GM08714 (cell line): ENCODE data around the gene MTFMT.
"Not testable (repeated sequence)": the region's sequence is repeated elsewhere in the genome, so short reads cannot be mapped to it uniquely, and the experiment has no call there.

Experiments used
- H3K4me3 ChIP-seq: fragments of 200-500 bp; sonication (Bioruptor generic); 2 replicates; pipeline ENCODE4 v1.5.1; 2014; ENCODE audit warnings: mild to moderate bottlenecking, low read length, inconsistent platforms
- ZNF274 ChIP-seq: IDR thresholded peaks from 2 replicates; pipeline ENCODE4 v1.6.1; 2012; ENCODE audit warnings: mild to moderate bottlenecking, low read depth, low read length

MTFMT gene

DNA sequence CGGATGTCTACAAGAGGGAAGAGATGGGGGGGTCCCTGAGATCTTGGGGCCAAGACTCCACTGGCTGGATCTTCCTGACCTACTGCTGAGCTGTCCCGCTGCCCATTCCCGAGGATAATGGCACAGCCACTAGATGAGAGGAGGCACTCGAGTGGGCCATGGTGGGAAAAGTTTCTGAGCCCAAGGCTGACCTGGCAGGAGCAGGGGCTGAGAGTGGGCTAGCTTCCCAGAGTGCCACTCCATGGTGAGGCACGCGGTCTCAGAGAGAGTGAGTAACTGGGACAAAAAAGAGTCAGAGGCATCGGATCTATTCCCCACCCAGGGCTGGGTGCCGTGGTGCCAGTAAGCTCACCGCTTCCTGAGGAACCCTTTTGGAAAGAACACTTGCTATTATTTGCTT is 26.7 kb upstream of the MTFMT start:
- no peak for TF ChIP-seq ZNF274
- no peak overlapping the region for H3K4me3 ChIP-seq

DNA sequence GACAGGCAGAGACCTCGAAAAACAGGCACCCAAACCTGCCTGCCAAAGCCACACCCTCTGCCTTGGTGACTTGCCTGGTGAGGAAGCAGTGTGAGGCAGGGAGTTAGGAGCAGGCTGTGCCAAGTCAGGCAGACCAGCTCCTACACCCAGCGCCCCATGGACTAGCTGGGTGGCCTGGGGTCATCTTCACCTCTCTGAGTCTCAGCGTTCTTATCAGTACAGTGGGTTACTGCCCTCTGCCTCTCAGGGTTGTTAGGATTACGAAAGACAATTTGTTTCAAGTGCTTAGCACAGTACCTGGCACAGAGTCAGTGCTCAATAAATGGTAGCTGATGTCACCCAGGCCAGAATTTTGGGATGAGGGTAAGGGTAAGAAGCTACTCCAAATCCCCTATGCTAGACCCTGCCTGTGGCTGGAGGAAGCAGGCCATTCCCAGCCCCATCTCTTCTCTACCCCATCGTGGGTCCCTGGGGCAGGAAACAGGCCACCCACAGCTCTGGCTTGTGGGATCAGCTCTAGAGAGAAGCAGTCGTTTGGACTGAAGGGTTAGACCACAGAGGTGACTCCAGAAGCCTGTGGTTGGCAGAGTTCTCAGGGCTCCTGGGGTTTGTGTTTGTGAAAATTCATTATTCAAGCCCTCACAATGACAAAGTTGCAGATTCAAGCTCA is 25.9 kb upstream of the MTFMT start:
- TF ChIP-seq ZNF274: no peak
- no peak overlapping the region for H3K4me3 ChIP-seq

DNA sequence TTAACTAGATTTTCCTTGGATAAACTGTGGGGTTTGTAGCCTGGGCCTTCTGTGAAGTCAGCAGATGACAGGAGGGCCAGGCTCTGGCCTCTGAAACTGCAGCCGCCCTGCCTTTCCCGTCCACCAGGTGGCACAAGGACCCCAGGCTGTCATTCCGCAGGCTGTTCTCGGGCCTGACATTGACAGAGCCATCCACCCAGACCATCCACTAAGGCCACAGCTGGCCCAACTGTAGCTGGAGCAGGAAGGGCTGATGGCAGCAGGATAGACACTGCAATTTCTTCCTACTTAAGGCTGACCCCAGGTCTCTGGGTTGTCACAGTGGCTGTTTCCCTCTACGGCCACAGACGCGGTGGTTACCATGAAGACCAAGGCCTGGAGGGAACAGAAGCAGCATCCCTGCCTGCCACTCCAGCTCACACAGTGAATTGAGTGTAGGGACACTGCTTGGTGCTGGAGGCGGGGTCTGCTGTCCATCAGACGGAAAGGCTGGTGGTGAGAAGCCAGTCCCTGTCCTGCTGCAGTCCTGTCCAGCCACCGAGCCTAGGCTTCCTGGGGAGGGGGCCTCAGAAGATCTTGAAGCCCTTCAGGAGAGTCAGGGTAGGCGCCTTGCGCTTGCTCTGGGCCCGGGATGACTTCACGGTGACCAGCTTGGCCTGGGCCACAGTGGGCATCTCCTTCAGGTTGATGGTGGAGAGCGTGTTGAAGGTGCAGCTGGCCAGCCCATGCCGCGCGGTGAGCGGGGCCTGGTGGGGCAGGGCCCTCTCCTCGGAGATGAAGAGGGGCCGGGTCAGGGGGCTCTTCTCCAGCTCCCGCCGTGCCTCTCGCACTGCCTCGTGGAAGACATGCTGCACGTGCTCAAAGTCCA is 25.1 kb upstream of the MTFMT start:
- no peak for TF ChIP-seq ZNF274
- no peak overlapping the region for H3K4me3 ChIP-seq

DNA sequence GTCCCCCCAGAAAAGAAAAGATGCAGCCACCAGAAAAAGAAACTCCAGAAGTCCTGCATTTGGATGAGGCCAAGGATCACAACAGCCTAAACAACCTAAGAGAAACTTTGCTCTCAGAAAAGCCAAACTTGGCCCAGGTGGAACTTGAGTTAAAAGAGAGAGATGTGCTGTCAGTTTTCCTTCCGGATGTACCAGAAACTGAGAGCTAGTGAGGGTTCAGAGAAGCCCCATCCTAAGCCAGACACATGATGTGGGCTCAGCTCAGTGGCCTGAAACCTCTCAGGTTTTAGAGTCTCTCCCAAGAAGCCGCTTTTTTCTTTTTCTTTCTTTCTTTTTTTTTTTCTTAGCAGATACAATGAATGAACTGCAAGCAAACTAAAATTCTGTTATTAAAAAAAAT is 23.5 kb upstream of the MTFMT start:
- no peak overlapping the region for H3K4me3 ChIP-seq
- TF ChIP-seq ZNF274: no peak

DNA sequence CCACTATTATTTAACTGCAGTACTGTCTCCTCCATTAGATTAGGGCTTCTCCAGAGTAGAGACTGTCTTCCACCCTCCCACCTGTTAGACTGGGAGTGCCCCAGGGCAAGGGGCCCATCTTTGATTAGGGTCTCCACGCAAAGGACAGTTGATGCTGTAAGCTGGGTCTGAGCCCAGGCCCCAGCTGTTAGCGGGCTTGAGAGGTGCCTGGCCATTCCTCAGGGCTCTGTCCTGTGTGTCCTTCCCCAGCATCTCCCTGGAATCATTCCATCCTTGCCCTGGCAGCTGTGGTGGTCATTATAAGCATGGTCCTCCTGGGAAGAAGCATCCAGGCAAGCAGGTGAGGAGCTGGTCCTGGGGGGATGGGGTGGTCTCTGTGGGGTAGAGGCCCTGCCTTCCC is 21.8 kb upstream of the MTFMT start:
- TF ChIP-seq ZNF274: no peak

DNA sequence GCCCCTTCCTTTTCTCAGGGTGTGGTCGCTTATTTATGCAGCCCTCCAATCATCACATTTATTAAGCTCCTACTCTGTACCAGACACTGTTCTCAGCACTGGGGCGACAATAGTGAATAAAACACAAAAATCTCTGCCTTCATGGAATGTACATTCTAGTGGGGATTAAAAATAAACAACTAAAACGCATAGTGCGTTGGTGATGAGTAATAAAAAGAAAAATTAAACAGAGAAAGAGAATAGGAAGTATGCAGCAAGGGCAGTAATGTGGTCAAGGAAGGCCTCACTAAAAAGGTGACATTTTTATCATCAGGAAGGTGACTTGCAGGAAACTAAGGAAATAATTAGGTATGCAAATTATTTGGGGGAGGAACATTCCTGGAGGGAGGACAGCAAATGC is 20.8 kb upstream of the MTFMT start:
- no peak overlapping the region for H3K4me3 ChIP-seq
- no peak for TF ChIP-seq ZNF274

More for the DNA sequence above, 21.8 kb upstream of the MTFMT start:
- H3K4me3 ChIP-seq: no peak overlapping the region

DNA sequence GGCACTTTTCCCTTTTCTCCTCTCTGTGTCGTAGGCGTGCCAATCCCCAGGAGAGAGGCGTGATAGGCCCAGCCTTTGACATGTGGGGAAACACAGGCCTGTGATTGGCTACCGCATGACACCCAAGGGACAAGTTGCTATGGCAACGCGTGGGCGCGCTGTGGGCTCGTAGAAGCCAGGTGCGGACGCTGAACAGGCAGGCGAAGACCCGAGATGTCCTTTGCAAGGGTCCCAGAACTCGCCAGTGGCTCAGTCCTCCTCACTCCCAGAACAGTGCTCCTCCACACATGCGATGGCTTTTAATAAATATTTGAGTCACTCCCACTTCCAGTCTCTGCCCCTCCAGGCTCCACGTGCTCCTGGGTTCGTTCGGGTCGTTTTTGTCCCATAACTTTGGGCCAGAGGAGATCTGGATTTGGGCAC is 20.0 kb upstream of the MTFMT start:
- no peak for TF ChIP-seq ZNF274
- H3K4me3 ChIP-seq: no peak overlapping the region; the same call in 1 of the 2 replicates

DNA sequence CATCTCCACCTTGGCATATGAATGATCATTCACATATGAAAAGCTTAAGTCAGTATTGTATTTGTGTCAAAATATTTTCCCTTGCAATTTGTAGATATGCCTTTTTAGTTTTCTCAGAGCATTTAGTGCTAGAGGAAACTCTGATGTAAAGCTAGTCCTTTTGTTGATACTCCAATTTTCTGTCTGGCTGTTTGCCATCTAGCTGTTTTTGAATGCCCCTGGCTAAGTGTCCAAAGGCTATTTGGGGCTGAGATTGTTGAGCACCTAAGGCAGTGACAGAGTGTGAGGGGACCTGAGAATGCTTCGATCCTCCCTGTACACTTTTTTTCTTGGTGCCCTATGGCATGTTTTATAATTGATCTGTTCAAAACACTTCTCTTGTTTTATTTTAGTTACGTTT is 18.8 kb upstream of the MTFMT start:
- H3K4me3 ChIP-seq: no peak overlapping the region
- TF ChIP-seq ZNF274: no peak

DNA sequence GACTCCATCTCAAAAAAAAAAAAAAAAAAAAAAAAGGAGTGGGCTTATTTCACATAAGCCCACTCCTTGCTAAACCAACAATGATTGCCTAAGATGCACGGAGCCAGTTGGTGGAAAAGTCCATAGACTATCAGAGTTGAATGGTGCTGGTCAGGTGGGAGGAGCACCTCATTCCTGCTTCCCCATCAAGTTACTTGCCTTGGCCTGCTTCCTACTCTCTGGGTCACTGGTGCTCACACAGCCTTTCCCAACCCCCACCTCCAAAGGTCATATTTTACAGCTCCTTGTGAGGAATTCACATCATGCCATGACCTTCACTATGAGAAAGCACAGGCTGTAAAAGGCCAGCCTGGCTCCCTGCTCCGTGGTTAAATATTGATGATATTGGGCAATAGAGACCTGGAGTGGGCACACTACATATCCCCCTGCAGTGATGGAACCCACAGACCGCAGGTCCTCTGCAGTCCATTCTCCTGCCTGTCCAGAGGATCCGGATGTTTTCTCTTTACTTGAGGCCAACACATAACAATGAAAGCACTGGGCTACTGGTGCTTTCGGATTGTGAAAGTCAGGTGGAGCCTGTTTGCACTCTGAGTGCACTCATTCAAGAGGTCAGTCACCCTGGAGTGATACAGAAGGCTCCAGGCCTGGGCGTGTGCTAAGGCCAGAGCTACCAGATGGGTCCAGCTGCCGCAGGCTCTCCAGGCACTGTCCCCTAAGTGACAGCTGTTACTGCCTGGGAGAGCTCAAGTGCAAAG is 15.5 kb upstream of the MTFMT start, which contains the start of gene SLC51B:
Gene SLC51B (plus strand): TSS at position 664 of the 758 bp plus-strand sequence. CDS start 4,618 bp downstream, outside the sequence.
- no peak for TF ChIP-seq ZNF274
- no peak within 1 kb of the TSS for H3K4me3 ChIP-seq

DNA sequence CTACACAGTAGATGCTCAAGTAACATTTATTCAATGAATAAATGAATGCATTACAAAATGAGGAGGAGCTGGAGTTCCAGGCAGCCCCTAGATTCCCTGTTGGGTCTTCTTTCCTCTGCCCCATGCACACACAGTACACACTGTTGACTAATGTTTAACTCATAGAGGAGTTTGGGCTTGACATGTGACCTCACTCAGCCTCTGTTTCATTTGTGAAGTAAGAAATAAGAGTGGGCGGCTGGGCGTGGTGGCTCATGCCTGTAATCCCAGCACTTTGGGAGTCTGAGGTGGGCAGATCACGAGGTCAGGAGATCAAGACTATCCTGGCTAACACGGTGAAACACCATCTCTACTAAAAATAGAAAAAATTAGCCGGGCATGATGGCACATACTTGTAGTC is 14.8 kb upstream of the MTFMT start:
- H3K4me3 ChIP-seq: not testable (repeated sequence)

DNA sequence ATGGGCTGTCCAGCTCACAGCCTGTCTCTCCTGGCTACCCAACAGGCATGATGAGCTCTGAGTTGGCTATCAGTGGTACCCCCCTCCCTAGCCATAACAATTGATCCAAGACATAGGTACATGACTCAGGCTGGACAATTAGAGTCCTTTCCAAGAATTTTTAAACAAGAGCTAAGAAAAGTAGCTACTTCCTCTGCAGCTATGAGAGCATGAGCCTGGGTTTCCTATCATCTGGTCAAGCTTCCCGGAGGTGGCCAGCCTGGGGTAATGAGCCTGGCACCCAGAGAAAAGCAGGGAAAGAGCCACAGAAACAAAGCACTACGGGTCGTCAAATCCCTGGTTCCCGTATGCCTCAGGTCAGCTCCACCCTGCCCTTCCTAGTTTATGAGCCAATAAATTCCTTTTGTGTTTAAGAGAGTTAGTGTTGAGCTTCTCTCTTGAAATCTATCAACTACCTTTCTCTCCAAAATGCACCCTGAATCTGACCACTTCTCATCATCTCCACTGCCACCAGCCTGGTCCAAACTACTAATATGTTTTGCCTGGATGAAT is 13.4 kb upstream of the MTFMT start:
- H3K4me3 ChIP-seq: no peak overlapping the region
- no peak for TF ChIP-seq ZNF274

DNA sequence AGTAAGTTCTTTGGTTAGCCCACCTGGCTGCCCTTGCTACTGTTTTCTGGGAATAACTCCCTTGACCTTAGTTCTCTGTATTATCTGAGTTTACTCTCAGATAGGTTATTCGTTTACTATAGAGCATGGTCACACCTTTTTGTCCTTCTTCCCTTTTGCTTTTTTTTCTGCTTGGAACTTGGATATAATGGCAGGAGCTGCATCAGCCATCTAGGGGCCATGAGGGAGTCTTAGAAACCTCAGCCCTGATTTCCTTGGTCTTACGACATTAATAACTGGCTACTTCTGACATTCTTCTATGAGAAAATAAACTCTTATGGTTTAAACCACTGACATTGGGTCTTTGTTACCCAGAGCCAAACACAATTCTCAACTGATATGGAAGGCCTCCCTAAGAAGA is 12.3 kb upstream of the MTFMT start:
- TF ChIP-seq ZNF274: no peak
- H3K4me3 ChIP-seq: no peak overlapping the region

DNA sequence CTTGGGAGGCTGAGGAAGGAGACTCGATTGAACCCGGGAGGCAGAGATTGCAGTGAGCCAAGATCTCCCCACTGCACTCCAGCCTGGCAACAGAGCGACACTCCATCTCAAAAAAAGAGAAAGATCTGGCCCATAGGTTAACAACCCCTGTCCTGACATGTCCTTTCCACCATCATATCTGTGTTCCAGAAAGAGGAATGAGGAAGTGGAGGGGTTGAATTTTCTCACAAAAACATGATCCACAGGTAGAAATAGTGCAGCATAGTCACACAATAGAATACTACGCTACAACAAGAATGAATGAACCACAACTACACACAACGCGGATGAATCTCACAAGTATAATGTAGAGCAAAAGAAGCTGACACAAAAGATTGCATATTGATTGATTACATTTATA is 11.0 kb upstream of the MTFMT start:
- no peak for TF ChIP-seq ZNF274
- H3K4me3 ChIP-seq: no peak overlapping the region

DNA sequence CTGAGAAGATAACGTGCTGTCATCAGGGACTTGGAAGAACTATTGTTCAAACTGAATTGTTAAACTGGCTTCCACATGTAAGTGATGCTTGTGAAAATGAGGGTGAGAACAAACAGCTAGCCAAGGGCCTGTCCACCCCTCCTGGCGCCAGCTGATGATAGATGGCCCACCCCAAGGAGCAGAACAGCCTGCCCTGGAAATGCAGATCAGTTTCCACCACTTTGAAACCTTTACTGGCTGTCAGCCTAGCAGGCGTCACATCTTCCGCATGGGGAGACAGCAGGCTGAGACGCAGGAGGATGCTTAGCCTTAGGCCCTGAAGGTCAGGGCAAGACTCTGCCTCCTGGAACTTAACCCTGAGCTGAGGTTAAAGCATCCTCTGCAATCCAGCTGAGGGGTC is 9.4 kb upstream of the MTFMT start:
- TF ChIP-seq ZNF274: no peak
- H3K4me3 ChIP-seq: no peak overlapping the region
